Effector memory CD8-positive, alpha-beta T cell (primary cell): Measurements from ENCODE around the gene KANSL1L.

Experiments used
- ATAC-seq: fragments of 150-1000 bp; cut with Tn5 transposase; replicated peaks from 2 replicates; pipeline ENCODE4 v1.10.0; 2021; ENCODE audit warnings: mild to moderate bottlenecking, moderate library complexity
- DNase-seq, 3 experiments: peaks; one replicate each; pipeline ENCODE4 v3.0.0; 2021
- H3K27ac Mint-ChIP-seq, 2 donors: one replicate each; pipeline ENCODE4 v1.8.0; 2022; ENCODE audit warnings: mild to moderate bottlenecking in 2 of 2, mixed read lengths in 2 of 2, moderate library complexity in 2 of 2
- H3K27me3 Mint-ChIP-seq, 2 donors: one replicate each; pipeline ENCODE4 v1.8.0; 2022; ENCODE audit warnings: mixed read lengths in 2 of 2
- H3K36me3 Mint-ChIP-seq: one replicate; pipeline ENCODE4 v1.8.0; 2022; ENCODE audit warnings: mild to moderate bottlenecking, moderate library complexity, mixed read lengths; ENCODE audit not compliant: insufficient read depth
- H3K4me1 Mint-ChIP-seq, 2 donors: one replicate each; pipeline ENCODE4 v1.8.0; 2022; ENCODE audit warnings: low read depth in 2 of 2, mixed read lengths in 2 of 2
- H3K4me3 Mint-ChIP-seq, 2 donors: one replicate each; pipeline ENCODE4 v1.8.0; 2022; ENCODE audit warnings: mild to moderate bottlenecking in 2 of 2, mixed read lengths in 2 of 2, moderate library complexity in 2 of 2
- H3K9me3 Mint-ChIP-seq, 2 donors: one replicate each; pipeline ENCODE4 v1.8.0; 2022; ENCODE audit warnings: mixed read lengths in 2 of 2
- total RNA-seq, 9 experiments: gene quantifications; one replicate each; lab custom pipeline; 2026; lab: John Stamatoyannopoulos, UW

KANSL1L gene, protein sequence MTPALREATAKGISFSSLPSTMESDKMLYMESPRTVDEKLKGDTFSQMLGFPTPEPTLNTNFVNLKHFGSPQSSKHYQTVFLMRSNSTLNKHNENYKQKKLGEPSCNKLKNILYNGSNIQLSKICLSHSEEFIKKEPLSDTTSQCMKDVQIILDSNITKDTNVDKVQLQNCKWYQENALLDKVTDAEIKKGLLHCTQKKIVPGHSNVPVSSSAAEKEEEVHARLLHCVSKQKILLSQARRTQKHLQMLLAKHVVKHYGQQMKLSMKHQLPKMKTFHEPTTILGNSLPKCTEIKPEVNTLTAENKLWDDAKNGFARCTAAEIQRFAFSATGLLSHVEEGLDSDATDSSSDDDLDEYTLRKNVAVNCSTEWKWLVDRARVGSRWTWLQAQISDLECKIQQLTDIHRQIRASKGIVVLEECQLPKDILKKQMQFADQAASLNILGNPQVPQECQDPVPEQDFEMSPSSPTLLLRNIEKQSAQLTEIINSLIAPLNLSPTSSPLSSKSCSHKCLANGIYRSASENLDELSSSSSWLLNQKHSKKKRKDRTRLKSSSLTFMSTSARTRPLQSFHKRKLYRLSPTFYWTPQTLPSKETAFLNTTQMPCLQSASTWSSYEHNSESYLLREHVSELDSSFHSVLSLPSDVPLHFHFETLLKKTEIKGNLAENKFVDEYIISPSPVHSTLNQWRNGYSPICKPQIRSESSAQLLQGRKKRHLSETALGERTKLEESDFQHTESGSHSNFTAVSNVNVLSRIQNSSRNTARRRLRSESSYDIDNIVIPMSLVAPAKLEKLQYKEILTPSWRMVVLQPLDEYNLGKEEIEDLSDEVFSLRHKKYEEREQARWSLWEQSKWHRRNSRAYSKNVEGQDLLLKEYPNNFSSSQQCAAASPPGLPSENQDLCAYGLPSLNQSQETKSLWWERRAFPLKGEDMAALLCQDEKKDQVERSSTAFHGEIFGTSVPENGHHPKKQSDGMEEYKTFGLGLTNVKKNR
- 4.1 to 24.3 (median 8.7) reads per million in 9 experiments for total RNA-seq

GRCh38 chr2:210171309-210172218 is at the start of gene KANSL1L:
KANSL1L (minus strand) TSS chr2:210171409; CDS start chr2:210154582, 16,827 bp downstream.
- Mint-ChIP-seq H3K27ac (peak within 1 kb of the TSS; percentile 96 to 98), H3K9me3 (no peaks in the 10 kb centered on the region), H3K27me3 (no peaks in the 10 kb centered on the region), H3K4me1 (peaks cover 13 to 25% of the 10 kb centered on the region in 2 donors), H3K36me3 (peaks cover 25% of the 10 kb centered on the region), H3K4me3 (peak within 1 kb of the TSS; percentile 98 to 100)
- ATAC-seq (peak; percentile 84), DNase-seq (peak; percentile 97 to 98 (median 98))

DNA sequence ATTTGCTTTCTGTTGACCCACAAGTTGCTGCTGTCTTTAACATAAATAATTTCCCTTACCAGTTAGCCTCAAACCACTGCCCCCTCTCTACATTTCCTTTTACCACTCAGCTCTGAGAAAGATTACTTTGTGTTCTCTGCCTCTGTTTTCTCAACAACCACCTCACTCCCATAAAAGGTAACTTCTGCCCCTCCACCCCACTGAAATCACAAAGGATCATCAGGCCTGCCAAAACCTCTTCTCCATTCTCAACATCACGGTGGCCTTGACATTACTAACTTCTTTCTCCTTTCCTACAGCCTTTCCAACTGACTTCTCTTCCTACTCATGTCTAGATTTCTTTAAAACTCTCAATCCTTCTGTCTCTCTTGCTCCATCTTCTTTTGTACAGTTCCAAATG is 43.9 kb upstream of the KANSL1L start:
- Mint-ChIP-seq H3K4me3 (no peak overlapping the region), H3K4me1 (no peaks in the 10 kb centered on the region), H3K9me3 (no peaks in the 10 kb centered on the region), H3K27ac (no peak overlapping the region), H3K27me3 (peaks cover 0 to 6% of the 10 kb centered on the region in 2 donors), H3K36me3 (peaks cover 4% of the 10 kb centered on the region)
- ATAC-seq (no peak), DNase-seq (no peak)

- Mint-ChIP-seq H3K36me3 (peaks cover 4% of the 10 kb centered on the region), H3K27me3 (peaks cover 15 to 17% of the 10 kb centered on the region in 2 donors), H3K4me3 (no peak overlapping the region), H3K27ac (no peak overlapping the region), H3K9me3 (no peaks in the 10 kb centered on the region), H3K4me1 (no peaks in the 10 kb centered on the region)
- ATAC-seq (no peak), DNase-seq (no peak)
Measured at GRCh38 chr2:210210185-210210584, 39.0 kb upstream of the KANSL1L start.

GRCh38 chr2:210207929-210208328 is 36.7 kb upstream of the KANSL1L start:
- H3K4me1 Mint-ChIP-seq, result no peaks in the 10 kb centered on the region
- H3K4me3 Mint-ChIP-seq, result no peak overlapping the region
- peaks cover 4% of the 10 kb centered on the region for H3K36me3 Mint-ChIP-seq

GRCh38 chr2:210203558-210203957 is 32.3 kb upstream of the KANSL1L start:
- Mint-ChIP-seq H3K4me1 (no peaks in the 10 kb centered on the region), H3K4me3 (no peak overlapping the region), H3K27ac (no peak overlapping the region), H3K9me3 (no peaks in the 10 kb centered on the region), H3K27me3 (peaks cover 30 to 42% of the 10 kb centered on the region in 2 donors), H3K36me3 (no peaks in the 10 kb centered on the region)
- no peak for DNase-seq
- no peak for ATAC-seq

More at GRCh38 chr2:210207929-210208328, 36.7 kb upstream of the KANSL1L start:
- H3K9me3 Mint-ChIP-seq, result no peaks in the 10 kb centered on the region
- H3K27me3 Mint-ChIP-seq, result peaks cover 19 to 21% of the 10 kb centered on the region in 2 donors
- H3K27ac Mint-ChIP-seq, result no peak overlapping the region
- ATAC-seq (no peak), DNase-seq (no peak)

- Mint-ChIP-seq H3K4me3 (no peak overlapping the region), H3K4me1 (no peaks in the 10 kb centered on the region), H3K36me3 (no peaks in the 10 kb centered on the region), H3K9me3 (no peaks in the 10 kb centered on the region), H3K27ac (no peak overlapping the region), H3K27me3 (peaks cover 29 to 42% of the 10 kb centered on the region in 2 donors)
- ATAC-seq (no peak), DNase-seq (no peak)
Measured at GRCh38 chr2:210203147-210203546, 31.9 kb upstream of the KANSL1L start.

DNA sequence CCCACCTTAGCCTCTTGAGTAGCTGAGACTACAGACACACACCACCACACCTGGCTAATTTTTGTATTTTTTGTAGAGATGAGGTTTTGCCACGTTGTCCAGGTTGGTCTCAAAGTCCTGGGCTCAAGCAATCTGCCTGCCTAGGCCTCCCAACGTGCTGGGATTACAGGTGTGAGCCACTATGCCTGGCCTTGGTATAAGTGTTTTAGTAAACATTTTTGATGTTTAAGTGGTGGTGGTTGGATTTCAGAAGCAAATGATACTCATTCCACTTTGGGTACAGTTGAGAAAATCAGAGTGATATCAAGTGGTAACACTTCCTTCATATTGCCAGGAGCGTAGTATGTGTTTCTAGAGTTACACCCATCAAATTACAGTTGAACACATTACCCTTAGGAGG is 28.6 kb upstream of the KANSL1L start:
- Mint-ChIP-seq H3K27ac (no peak overlapping the region), H3K36me3 (no peaks in the 10 kb centered on the region), H3K27me3 (peaks cover 13 to 27% of the 10 kb centered on the region in 2 donors), H3K4me1 (no peaks in the 10 kb centered on the region), H3K4me3 (no peak overlapping the region), H3K9me3 (no peaks in the 10 kb centered on the region)
- no peak for DNase-seq
- no peak for ATAC-seq

- DNase-seq, result no peak
- Mint-ChIP-seq H3K4me1 (no peaks in the 10 kb centered on the region), H3K27me3 (peaks cover 13 to 27% of the 10 kb centered on the region in 2 donors), H3K4me3 (no peak overlapping the region), H3K36me3 (no peaks in the 10 kb centered on the region), H3K9me3 (no peaks in the 10 kb centered on the region), H3K27ac (no peak overlapping the region)
- no peak for ATAC-seq
Measured at GRCh38 chr2:210199186-210199765, 28.1 kb upstream of the KANSL1L start.

- DNase-seq, result no peak
- Mint-ChIP-seq H3K27ac (no peak overlapping the region), H3K36me3 (no peaks in the 10 kb centered on the region), H3K9me3 (no peaks in the 10 kb centered on the region), H3K4me3 (no peak overlapping the region), H3K4me1 (no peaks in the 10 kb centered on the region), H3K27me3 (peaks cover 13 to 27% of the 10 kb centered on the region in 2 donors)
- ATAC-seq, result no peak
Measured at GRCh38 chr2:210198326-210198725, 27.1 kb upstream of the KANSL1L start.

- ATAC-seq (no peak), DNase-seq (no peak)
- peaks cover 7 to 21% of the 10 kb centered on the region in 2 donors for H3K27me3 Mint-ChIP-seq
- H3K27ac Mint-ChIP-seq, result no peak overlapping the region
- H3K9me3 Mint-ChIP-seq, result no peaks in the 10 kb centered on the region
- H3K4me3 Mint-ChIP-seq, result no peak overlapping the region
- no peaks in the 10 kb centered on the region for H3K4me1 Mint-ChIP-seq
- no peaks in the 10 kb centered on the region for H3K36me3 Mint-ChIP-seq
Measured at GRCh38 chr2:210197720-210198119, 26.5 kb upstream of the KANSL1L start.

DNA sequence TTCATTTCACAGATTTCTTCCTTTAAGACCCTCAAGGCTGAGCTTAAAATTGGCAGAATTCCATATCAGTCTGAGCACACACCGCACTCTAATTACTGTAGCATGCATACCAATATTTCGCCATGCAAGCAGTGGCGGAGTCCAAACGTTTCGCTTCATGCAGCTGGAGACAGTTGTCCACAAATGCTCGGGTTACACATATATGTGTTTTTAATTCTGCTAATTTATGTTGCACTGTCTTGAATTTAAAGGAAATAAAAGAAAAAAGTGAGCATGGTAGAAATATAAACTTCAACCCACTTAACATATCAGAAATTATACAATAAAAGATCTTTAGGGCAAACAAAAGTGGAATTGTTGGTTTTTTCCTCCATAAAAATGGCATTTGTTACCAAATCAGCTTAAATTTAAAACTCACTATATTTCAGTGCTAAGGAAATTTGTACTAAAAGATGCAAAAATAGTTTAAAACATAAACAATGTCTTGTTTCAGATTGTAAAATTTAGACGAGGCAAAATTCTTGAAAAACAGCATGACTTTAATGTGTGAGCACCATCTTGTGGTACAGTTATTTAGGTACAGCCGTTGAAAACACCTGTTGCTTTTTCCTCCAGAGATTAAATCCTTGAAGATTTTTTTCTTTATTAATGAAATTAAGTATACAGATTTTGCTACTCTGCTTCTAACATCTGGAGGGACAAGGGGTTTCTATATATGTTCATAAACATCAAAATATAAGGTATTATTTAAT is 24.1 kb upstream of the KANSL1L start:
- no peak overlapping the region for H3K4me3 Mint-ChIP-seq
- no peaks in the 10 kb centered on the region for H3K9me3 Mint-ChIP-seq
- peak; percentile 47 for ATAC-seq
- peaks cover 0 to 6% of the 10 kb centered on the region in 2 donors for H3K27me3 Mint-ChIP-seq
- DNase-seq, result peak in 2 of 3 experiments; percentile 17 to 19
- no peaks in the 10 kb centered on the region for H3K4me1 Mint-ChIP-seq
- no peaks in the 10 kb centered on the region for H3K36me3 Mint-ChIP-seq
- no peak overlapping the region for H3K27ac Mint-ChIP-seq

DNA sequence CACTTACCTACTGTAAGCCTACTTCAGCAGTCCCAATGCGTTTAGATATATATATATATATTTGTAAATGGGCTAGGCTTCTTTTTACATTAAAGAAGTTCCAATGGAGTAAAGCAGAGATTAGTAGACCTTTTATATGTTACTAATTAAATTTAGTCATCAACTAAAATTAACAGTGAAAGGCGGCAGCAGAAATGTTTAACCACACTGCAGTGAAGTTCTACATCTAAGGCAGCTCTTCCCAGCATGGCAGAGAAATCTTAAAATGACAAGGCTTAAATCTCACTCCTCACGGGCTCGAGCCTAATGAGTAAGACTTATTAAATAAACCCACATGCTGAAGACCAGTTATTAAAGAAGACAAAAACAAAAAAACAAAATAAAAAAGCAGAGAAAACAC is 19.1 kb upstream of the KANSL1L start:
- no peak overlapping the region for H3K4me3 Mint-ChIP-seq
- ATAC-seq, result no peak
- H3K27ac Mint-ChIP-seq, result no peak overlapping the region

More for the DNA sequence above, 19.1 kb upstream of the KANSL1L start:
- peaks cover 17 to 21% of the 10 kb centered on the region in 2 donors for H3K27me3 Mint-ChIP-seq
- H3K9me3 Mint-ChIP-seq, result no peaks in the 10 kb centered on the region
- no peak for DNase-seq
- H3K36me3 Mint-ChIP-seq, result peaks cover 3% of the 10 kb centered on the region
- no peaks in the 10 kb centered on the region for H3K4me1 Mint-ChIP-seq
